Natural killer cell (primary cell): Measurements from ENCODE around the gene GLIS1. TPM values are rescaled to one million over a fixed set of nuclear protein-coding genes. Genes with fewer than 3 reads are reported as not detected.

ENCODE experiments used
- ATAC-seq, 3 donors: fragments of 150-1000 bp in 2 of 3; fragments of 200-7000 bp in 1 of 3; cut with Tn5 transposase; 1 replicate in 1 of 3; 2 replicates in 2 of 3; pipeline ENCODE4 v1.10.0; 2021; ENCODE audit warnings: mild to moderate bottlenecking in 2 of 3, moderate library complexity in 2 of 3
- DNase-seq, 2 donors: peaks; one replicate each; pipeline versions ENCODE4 v3.0.0 to v3.0.0-alpha.2; 2013 to 2021; ENCODE audit warnings: mixed read lengths in 1 of 2
- H3K27ac ChIP-seq: one replicate; pipeline ENCODE4 v1.5.1; 2013; ENCODE audit warnings: mild to moderate bottlenecking, low read length
- H3K27me3 ChIP-seq: one replicate; pipeline ENCODE4 v1.6.1; 2013; ENCODE audit warnings: low read length; ENCODE audit not compliant: control insufficient read depth, insufficient read depth
- H3K36me3 ChIP-seq: one replicate; pipeline ENCODE4 v1.6.1; 2013; ENCODE audit warnings: low read length; ENCODE audit not compliant: control insufficient read depth, insufficient read depth
- H3K4me1 ChIP-seq: one replicate; pipeline ENCODE4 v1.6.1; 2013; ENCODE audit warnings: low read length; ENCODE audit not compliant: control insufficient read depth, insufficient read depth
- H3K4me3 ChIP-seq: one replicate; pipeline ENCODE4 v1.5.1; 2013; ENCODE audit warnings: low read length
- H3K9me3 ChIP-seq: one replicate; pipeline ENCODE4 v1.6.1; 2013; ENCODE audit warnings: low read length; ENCODE audit not compliant: control insufficient read depth, insufficient read depth
- H3K27ac Mint-ChIP-seq, 2 donors: one replicate each; pipeline ENCODE4 v1.8.0; 2022; ENCODE audit warnings: mild to moderate bottlenecking in 2 of 2, mixed read lengths in 2 of 2, moderate library complexity in 1 of 2
- H3K27me3 Mint-ChIP-seq, 2 donors: one replicate each; pipeline ENCODE4 v1.8.0; 2022; ENCODE audit warnings: low read depth in 2 of 2, mixed read lengths in 2 of 2
- H3K36me3 Mint-ChIP-seq: one replicate; pipeline ENCODE4 v1.8.0; 2022; ENCODE audit warnings: mixed read lengths
- H3K4me1 Mint-ChIP-seq, 2 donors: one replicate each; pipeline ENCODE4 v1.8.0; 2022; ENCODE audit warnings: mixed read lengths in 2 of 2
- H3K4me3 Mint-ChIP-seq: one replicate; pipeline ENCODE4 v1.8.0; 2022; ENCODE audit warnings: mild to moderate bottlenecking, moderate library complexity, mixed read lengths
- H3K9me3 Mint-ChIP-seq, 2 donors: one replicate each; pipeline ENCODE4 v1.8.0; 2022; ENCODE audit warnings: mixed read lengths in 2 of 2
- WGBS: methylation state at CpG from one replicate; pipeline ENCODE4 v1.1.7; 2013; ENCODE audit warnings: missing lambda C conversion rate; ENCODE audit not compliant: insufficient coverage; 5-methylcytosine and 5-hydroxymethylcytosine counted together
- intact Hi-C: fragments of 100-400 bp; cut with micrococcal nuclease; formaldehyde crosslinking; loops from one replicate; pipeline ENCODE4 v1.14.2; 2022
- total RNA-seq, 4 donors: library from RNA; stranded (reverse); fragments of 120-200 nt in 1 of 4; gene quantifications; one replicate each; pipeline versions ENCODE4 v1.2.3 to v1.2.4, GENCODE V29; 2013 to 2022
- TF ChIP-seq, protein P1 (sequence below): fragments of 200-600 bp; IDR thresholded peaks from one replicate; pipeline ENCODE4 v1.8.0; 2022; ENCODE audit warnings: antibody characterized with exemption

GLIS1 gene
- total RNA-seq, 3 donors from 2014 or later (not counting 1 experiment from before 2014, with no cell fraction given): not detected

DNA sequence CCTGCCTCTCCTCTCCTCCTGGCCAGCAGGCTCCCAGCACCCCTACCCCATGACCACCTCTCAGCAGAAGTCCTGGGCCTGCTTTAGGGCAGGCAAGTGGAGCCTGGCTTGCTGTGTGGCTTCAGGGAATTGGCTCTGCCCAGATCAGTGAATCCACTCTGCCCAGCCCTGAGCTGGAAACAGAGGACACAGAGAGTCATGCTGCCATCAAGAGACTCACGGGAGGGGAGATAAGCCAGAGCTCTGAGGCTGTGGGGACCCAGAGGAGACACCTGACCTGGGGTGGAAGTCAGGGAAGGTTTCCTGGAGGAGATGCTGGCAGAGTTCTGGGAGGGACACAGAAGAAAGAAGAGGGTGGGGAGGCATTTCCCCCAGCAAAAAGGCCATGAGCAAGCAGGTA, 54.2 kb downstream of the GLIS1 start:
- peaks cover 3% of the 10 kb centered on the region for H3K4me1 ChIP-seq
- DNase-seq: no peak
- H3K27me3 Mint-ChIP-seq: peaks cover 30 to 51% of the 10 kb centered on the region in 2 donors
- H3K4me3 ChIP-seq: no peak overlapping the region
- no peaks in the 10 kb centered on the region for H3K27me3 ChIP-seq
- no peaks in the 10 kb centered on the region for H3K9me3 Mint-ChIP-seq
- no peaks in the 10 kb centered on the region for H3K9me3 ChIP-seq
- H3K4me1 Mint-ChIP-seq: peaks cover 5 to 7% of the 10 kb centered on the region in 2 donors
- no peak overlapping the region for H3K4me3 Mint-ChIP-seq
- H3K36me3 ChIP-seq: no peaks in the 10 kb centered on the region
- H3K27ac ChIP-seq: no peak overlapping the region
- 53% methylated on average over 1 of the region's 1 CpG for WGBS
- TF ChIP-seq, protein P1, sequence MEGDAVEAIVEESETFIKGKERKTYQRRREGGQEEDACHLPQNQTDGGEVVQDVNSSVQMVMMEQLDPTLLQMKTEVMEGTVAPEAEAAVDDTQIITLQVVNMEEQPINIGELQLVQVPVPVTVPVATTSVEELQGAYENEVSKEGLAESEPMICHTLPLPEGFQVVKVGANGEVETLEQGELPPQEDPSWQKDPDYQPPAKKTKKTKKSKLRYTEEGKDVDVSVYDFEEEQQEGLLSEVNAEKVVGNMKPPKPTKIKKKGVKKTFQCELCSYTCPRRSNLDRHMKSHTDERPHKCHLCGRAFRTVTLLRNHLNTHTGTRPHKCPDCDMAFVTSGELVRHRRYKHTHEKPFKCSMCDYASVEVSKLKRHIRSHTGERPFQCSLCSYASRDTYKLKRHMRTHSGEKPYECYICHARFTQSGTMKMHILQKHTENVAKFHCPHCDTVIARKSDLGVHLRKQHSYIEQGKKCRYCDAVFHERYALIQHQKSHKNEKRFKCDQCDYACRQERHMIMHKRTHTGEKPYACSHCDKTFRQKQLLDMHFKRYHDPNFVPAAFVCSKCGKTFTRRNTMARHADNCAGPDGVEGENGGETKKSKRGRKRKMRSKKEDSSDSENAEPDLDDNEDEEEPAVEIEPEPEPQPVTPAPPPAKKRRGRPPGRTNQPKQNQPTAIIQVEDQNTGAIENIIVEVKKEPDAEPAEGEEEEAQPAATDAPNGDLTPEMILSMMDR: no peak
- H3K36me3 Mint-ChIP-seq: no peaks in the 10 kb centered on the region
- ATAC-seq: no peak
- intact Hi-C loops: no loop called here
- no peak overlapping the region for H3K27ac Mint-ChIP-seq

DNA sequence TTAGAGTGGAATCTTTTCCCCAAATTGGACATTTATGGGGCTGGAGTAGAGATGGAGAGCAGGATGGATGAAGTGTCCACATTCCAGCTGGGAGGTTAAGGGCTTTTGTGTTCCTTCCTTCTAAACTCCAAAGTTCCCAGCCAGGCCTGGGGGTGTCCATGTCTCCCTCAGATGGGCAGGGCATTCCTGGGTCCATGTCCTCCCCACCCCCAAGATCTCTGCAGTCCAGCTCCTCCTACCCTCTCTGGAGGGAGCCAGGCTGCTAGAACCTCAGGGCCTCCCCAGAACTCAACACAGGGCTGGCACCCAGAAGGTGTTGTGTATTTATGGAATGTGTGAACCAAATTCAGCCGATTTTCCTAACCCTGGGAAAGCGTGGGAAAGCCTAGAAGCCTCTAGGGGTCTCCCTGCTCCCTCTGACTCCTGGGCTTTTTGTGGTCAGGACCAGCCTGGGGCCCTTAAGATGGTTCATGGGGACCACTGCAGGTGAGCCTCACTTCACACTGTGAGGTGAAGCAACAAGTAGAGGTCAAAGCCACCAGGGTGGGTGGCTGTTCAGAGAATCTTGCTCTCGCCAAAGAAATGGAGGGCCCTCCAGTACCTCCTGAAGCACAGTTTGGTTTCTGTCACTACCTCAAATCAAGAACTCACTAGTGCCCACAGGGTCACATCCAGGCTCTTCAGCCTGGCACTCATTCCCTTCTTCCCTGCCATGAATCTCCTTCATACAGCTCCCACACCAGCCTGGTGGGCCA, 54.8 kb downstream of the GLIS1 start:
- Histone ChIP-seq H3K27ac (no peak overlapping the region), H3K27me3 (no peaks in the 10 kb centered on the region), H3K36me3 (no peaks in the 10 kb centered on the region), H3K4me1 (peaks cover 3% of the 10 kb centered on the region), H3K9me3 (no peaks in the 10 kb centered on the region), H3K4me3 (no peak overlapping the region)
- TF ChIP-seq, protein P1: no peak
- Mint-ChIP-seq H3K4me3 (no peak overlapping the region), H3K27ac (no peak overlapping the region), H3K36me3 (no peaks in the 10 kb centered on the region), H3K9me3 (no peaks in the 10 kb centered on the region), H3K27me3 (peaks cover 30 to 50% of the 10 kb centered on the region in 2 donors), H3K4me1 (peaks cover 5 to 7% of the 10 kb centered on the region in 2 donors)
- 77% methylated on average over 3 of the region's 3 CpGs for WGBS
- intact Hi-C loops: no loop called here
- ATAC-seq: no peak
- DNase-seq: no peak

DNA sequence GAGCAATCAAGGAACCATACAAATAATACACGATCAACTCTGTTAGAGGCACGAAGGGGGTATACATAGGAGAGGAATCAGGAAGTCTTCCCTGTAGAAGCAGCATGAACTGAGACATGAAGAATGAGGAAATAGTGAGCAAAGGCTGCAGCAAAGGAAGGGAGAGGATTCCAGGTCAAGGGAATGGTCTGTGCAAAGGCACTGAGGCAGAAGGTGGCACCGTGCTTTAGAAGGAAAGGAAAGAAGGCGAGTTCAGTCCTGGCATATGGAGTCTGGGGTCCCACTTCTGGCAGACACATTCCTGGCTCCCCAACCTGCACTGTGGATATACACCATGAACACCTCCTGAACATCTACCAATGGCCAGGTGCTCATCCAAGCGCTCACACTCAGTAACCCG, 56.1 kb downstream of the GLIS1 start:
- Mint-ChIP-seq H3K4me3 (no peak overlapping the region), H3K36me3 (no peaks in the 10 kb centered on the region), H3K9me3 (no peaks in the 10 kb centered on the region), H3K27me3 (peaks cover 27 to 48% of the 10 kb centered on the region in 2 donors), H3K4me1 (peaks cover 5 to 7% of the 10 kb centered on the region in 2 donors), H3K27ac (no peak overlapping the region)
- TF ChIP-seq, protein P1: no peak
- H3K27ac ChIP-seq: no peak overlapping the region
- H3K4me1 ChIP-seq: peaks cover 3% of the 10 kb centered on the region
- no peaks in the 10 kb centered on the region for H3K9me3 ChIP-seq
- intact Hi-C loops: loop anchor here (1.0 kb wide), 1 partner anchor 198 kb away; no protein-coding TSS in a partner anchor
- no peak for ATAC-seq
- 83% methylated on average over 6 of the region's 6 CpGs for WGBS
- H3K4me3 ChIP-seq: no peak overlapping the region
- no peak for DNase-seq
- H3K27me3 ChIP-seq: no peaks in the 10 kb centered on the region
- no peaks in the 10 kb centered on the region for H3K36me3 ChIP-seq
